ENCODE results near the gene DDX42. TPM values are rescaled to one million over a fixed set of nuclear protein-coding genes. Genes with fewer than 3 reads are reported as not detected.

The DDX42 gene
- total and polyA plus RNA-seq, 9 of the 15 experiments (the other 6 are each of a cell fraction or from before 2014, with no cell fraction given) = 16.5 to 149 (median 87.6) TPM

DNA sequence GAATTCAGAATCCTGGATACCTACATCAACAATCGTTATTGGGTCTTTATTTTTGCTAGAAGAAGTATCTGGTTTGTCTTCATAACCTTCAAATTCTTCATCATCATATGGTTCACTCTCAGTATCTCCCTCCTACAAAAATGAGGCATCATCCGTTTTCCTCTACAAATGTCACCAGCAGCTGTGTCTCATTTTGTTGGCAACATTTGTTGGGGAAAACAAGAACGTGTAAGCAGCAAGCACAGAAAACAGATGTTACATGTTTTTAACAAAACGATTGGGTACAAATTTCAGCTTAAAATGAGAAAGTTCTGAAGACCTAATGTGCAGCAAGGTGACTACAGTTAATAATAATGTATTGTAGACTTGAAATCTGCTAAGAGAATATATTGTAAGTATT is 9.3 kb upstream of the DDX42 start:
- Histone ChIP-seq H3K4me2 (ENCODE audit: insufficient read depth, low read length) (no peak overlapping the region), H3K79me2 (ENCODE audit: control insufficient read depth, insufficient read depth, low read length) (peaks cover 63% of the 10 kb centered on the region), H3K4me1 (replicated peaks in 1 of 2; ENCODE audit: control insufficient read depth in 2 of 2, insufficient read depth in 2 of 2, low read length in 2 of 2) (peaks cover 0 to 3% of the 10 kb centered on the region in 2 experiments; a peak in 2 of 5 replicates), H3K27me3 (ENCODE audit: control insufficient read depth in 2 of 2, insufficient read depth in 2 of 2, low read length in 2 of 2) (no peaks in the 10 kb centered on the region), H3K9ac (ENCODE audit: insufficient read depth in 1 of 2, low read depth in 2 of 2, low read length in 2 of 2) (no peak overlapping the region), H2AFZ (ENCODE audit: low read depth, low read length) (no peak overlapping the region), H3K9me3 (replicated peaks; ENCODE audit: control insufficient read depth, insufficient read depth, low read depth, low read length) (no peaks in the 10 kb centered on the region), H3K9me1 (ENCODE audit: control insufficient read depth, insufficient read depth, low read length) (no peaks in the 10 kb centered on the region), H3K36me3 (ENCODE audit: control insufficient read depth, insufficient read depth, low read length) (peaks cover 93% of the 10 kb centered on the region), H3K4me3 (no peak overlapping the region), H3K27ac (ENCODE audit: extremely low read depth, low read depth, low read length) (no peak overlapping the region), H4K20me1 (replicated peaks; ENCODE audit: control insufficient read depth, insufficient read depth, low read length) (0 out of 2 replicates have a peak, but pooled peaks cover 3% of the 10 kb centered on the region)
- BruUV-seq (replicated peaks) = no TSS peak
- WGBS (ENCODE audit: insufficient coverage, low coverage, missing lambda C conversion rate) = 73% methylated on average over 4 of the region's 4 CpGs
- FAIRE-seq = no peak
- no peak for ATAC-seq
- TF ChIP-seq ZNF311 (CRISPR knock-in tag; IDR thresholded peaks at IDR 0.05) (no peak), TEAD2 (tag; IDR thresholded peaks at IDR 0.05) (no peak), SP2 (IDR thresholded peaks at IDR 0.05; ENCODE audit: extremely low read depth, low read depth, low read length, poor library complexity, severe bottlenecking) (no peak), ZNF24 (IDR thresholded peaks at IDR 0.05) (no peak), ZNF23 (CRISPR knock-in tag; IDR thresholded peaks at IDR 0.05) (no peak), BRD9 (IDR thresholded peaks at IDR 0.05; ENCODE audit: low read depth, partially characterized antibody) (no peak), NEUROD1 (IDR thresholded peaks at IDR 0.05; ENCODE audit: borderline replicate concordance, low read depth, low read length, partially characterized antibody) (no peak), CAMTA2 (CRISPR knock-in tag; conservative IDR thresholded peaks at IDR 0.05) (no peak), RBBP5 (IDR thresholded peaks at IDR 0.05; ENCODE audit: borderline replicate concordance, insufficient read depth, low read length, poor library complexity, severe bottlenecking) (no peak), HMG20B (CRISPR knock-in tag; IDR thresholded peaks at IDR 0.05) (no peak), JUND (IDR thresholded peaks at IDR 0.05; ENCODE audit: borderline replicate concordance, low read depth, low read length) (no peak), JUND (tag; IDR thresholded peaks at IDR 0.05; ENCODE audit: borderline replicate concordance, low read depth, low read length) (no peak), FOSL1 (tag; conservative IDR thresholded peaks at IDR 0.05) (no peak)
- TF ChIP-seq, protein P1, sequence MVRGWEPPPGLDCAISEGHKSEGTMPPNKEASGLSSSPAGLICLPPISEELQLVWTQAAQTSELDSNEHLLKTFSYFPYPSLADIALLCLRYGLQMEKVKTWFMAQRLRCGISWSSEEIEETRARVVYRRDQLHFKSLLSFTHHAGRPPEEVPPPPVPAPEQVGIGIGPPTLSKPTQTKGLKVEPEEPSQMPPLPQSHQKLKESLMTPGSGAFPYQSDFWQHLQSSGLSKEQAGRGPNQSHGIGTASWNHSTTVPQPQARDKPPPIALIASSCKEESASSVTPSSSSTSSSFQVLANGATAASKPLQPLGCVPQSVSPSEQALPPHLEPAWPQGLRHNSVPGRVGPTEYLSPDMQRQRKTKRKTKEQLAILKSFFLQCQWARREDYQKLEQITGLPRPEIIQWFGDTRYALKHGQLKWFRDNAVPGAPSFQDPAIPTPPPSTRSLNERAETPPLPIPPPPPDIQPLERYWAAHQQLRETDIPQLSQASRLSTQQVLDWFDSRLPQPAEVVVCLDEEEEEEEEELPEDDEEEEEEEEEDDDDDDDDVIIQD (CRISPR knock-in tag; IDR thresholded peaks at IDR 0.05) = no peak
- TF ChIP-seq, protein P2, sequence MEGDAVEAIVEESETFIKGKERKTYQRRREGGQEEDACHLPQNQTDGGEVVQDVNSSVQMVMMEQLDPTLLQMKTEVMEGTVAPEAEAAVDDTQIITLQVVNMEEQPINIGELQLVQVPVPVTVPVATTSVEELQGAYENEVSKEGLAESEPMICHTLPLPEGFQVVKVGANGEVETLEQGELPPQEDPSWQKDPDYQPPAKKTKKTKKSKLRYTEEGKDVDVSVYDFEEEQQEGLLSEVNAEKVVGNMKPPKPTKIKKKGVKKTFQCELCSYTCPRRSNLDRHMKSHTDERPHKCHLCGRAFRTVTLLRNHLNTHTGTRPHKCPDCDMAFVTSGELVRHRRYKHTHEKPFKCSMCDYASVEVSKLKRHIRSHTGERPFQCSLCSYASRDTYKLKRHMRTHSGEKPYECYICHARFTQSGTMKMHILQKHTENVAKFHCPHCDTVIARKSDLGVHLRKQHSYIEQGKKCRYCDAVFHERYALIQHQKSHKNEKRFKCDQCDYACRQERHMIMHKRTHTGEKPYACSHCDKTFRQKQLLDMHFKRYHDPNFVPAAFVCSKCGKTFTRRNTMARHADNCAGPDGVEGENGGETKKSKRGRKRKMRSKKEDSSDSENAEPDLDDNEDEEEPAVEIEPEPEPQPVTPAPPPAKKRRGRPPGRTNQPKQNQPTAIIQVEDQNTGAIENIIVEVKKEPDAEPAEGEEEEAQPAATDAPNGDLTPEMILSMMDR (IDR thresholded peaks at IDR 0.05 in 2 of 3, conservative IDR thresholded peaks at IDR 0.05 in 1 of 3; ENCODE audit: insufficient read depth in 2 of 3, low read depth in 1 of 3, low read length in 3 of 3) = no peak
- TF ChIP-seq, protein P3, sequence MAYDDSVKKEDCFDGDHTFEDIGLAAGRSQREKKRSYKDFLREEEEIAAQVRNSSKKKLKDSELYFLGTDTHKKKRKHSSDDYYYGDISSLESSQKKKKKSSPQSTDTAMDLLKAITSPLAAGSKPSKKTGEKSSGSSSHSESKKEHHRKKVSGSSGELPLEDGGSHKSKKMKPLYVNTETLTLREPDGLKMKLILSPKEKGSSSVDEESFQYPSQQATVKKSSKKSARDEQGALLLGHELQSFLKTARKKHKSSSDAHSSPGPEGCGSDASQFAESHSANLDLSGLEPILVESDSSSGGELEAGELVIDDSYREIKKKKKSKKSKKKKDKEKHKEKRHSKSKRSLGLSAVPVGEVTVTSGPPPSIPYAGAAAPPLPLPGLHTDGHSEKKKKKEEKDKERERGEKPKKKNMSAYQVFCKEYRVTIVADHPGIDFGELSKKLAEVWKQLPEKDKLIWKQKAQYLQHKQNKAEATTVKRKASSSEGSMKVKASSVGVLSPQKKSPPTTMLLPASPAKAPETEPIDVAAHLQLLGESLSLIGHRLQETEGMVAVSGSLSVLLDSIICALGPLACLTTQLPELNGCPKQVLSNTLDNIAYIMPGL (CRISPR knock-in tag; IDR thresholded peaks at IDR 0.05) = no peak
- DNase-seq (ENCODE audit: extremely low read depth in 1 of 4, low spot score in 3 of 4) = no peak
- in situ Hi-C loops (cut with MboI) = no loop called here
- intact Hi-C loops (cut with micrococcal nuclease) = no loop called here
- ChIA-PET CTCF (ENCODE audit: low intra/inter-chr PET ratio) (no interaction called here), POLR2A (interaction anchor here (0.6 to 2.2 kb wide), 6 partner anchors 8 to 245 kb away, joined by 3 to 17 read pairs (median 5); partner anchors contain the start of genes CCDC47 and DDX42)
